Measurements from ENCODE around the gene SEMA3A. TPM values are rescaled to one million over a fixed set of nuclear protein-coding genes. Genes with fewer than 3 reads are reported as not detected.

The SEMA3A gene
- total RNA-seq, 1 experiment from 2014 or later, result 32.2 TPM

- H3K27ac Mint-ChIP-seq, result no peak overlapping the region
- no peaks in the 10 kb centered on the region for H3K27me3 Mint-ChIP-seq (ENCODE audit: low read depth)
- POLR2A ChIA-PET, result no interaction called here
- CTCF ChIA-PET, result no interaction called here
- DNase-seq (ENCODE audit: low spot score), result no peak
- ATAC-seq, result no peak
- H3K4me1 Mint-ChIP-seq, result peaks cover 47% of the 10 kb centered on the region
- TF ChIP-seq NR1H2 (CRISPR knock-in tag; IDR thresholded peaks at IDR 0.05) (no peak), ZSCAN18 (CRISPR knock-in tag; IDR thresholded peaks at IDR 0.05) (no peak), HMGXB4 (CRISPR knock-in tag; IDR thresholded peaks at IDR 0.05) (no peak), USF2 (CRISPR knock-in tag; IDR thresholded peaks at IDR 0.05) (no peak), IRF1 (CRISPR knock-in tag; IDR thresholded peaks at IDR 0.05) (no peak), PRDM15 (CRISPR knock-in tag; IDR thresholded peaks at IDR 0.05) (no peak), FOXJ3 (CRISPR knock-in tag; IDR thresholded peaks at IDR 0.05; ENCODE audit: borderline replicate concordance) (no peak), ZNF138 (CRISPR knock-in tag; conservative IDR thresholded peaks at IDR 0.05) (no peak), FOXP4 (CRISPR knock-in tag; IDR thresholded peaks at IDR 0.05) (no peak), E2F1 (CRISPR knock-in tag; IDR thresholded peaks at IDR 0.05) (no peak), CREM (CRISPR knock-in tag; IDR thresholded peaks at IDR 0.05) (no peak), ZBTB43 (CRISPR knock-in tag; IDR thresholded peaks at IDR 0.05) (no peak), KAT7 (CRISPR knock-in tag; IDR thresholded peaks at IDR 0.05; ENCODE audit: borderline replicate concordance) (no peak), MYBL2 (CRISPR knock-in tag; IDR thresholded peaks at IDR 0.05) (no peak)
- H3K36me3 Mint-ChIP-seq, result peaks cover 17% of the 10 kb centered on the region
- peaks cover 14% of the 10 kb centered on the region for H3K9me3 Mint-ChIP-seq
- H3K4me3 Mint-ChIP-seq, result no peak overlapping the region
These were observed 29.9 kb upstream of the SEMA3A start for GRCh38 chr7:84224505-84224904.
